Measurements from ENCODE around the gene VPS33B.

Gene VPS33B

GRCh38 chr15:90967206-90967605, 55.2 kb downstream of the VPS33B start:
- no peak for TF ChIP-seq CTCF (conservative IDR thresholded peaks at IDR 0.05; ENCODE audit: low read depth, low read length)
- no peak overlapping the region for H3K4me3 ChIP-seq (ENCODE audit: low read depth, low read length)
- DNase-seq (ENCODE audit: low read depth) = no peak

- no peak for TF ChIP-seq CTCF (conservative IDR thresholded peaks at IDR 0.05; ENCODE audit: low read depth, low read length)
- no peak for DNase-seq (ENCODE audit: low read depth)
- no peak overlapping the region for H3K4me3 ChIP-seq (ENCODE audit: low read depth, low read length)
These were observed 56.1 kb downstream of the VPS33B start for GRCh38 chr15:90966262-90966661.

- H3K4me3 ChIP-seq (ENCODE audit: low read depth, low read length) = no peak overlapping the region
- TF ChIP-seq CTCF (conservative IDR thresholded peaks at IDR 0.05; ENCODE audit: low read depth, low read length) = no peak
- DNase-seq (ENCODE audit: low read depth) = no peak
These were observed 60.4 kb downstream of the VPS33B start for GRCh38 chr15:90962021-90962420.

GRCh38 chr15:90960298-90961091, 61.9 kb downstream of the VPS33B start:
- no peak overlapping the region for H3K4me3 ChIP-seq (ENCODE audit: low read depth, low read length)
- no peak for DNase-seq (ENCODE audit: low read depth)
- no peak for TF ChIP-seq CTCF (conservative IDR thresholded peaks at IDR 0.05; ENCODE audit: low read depth, low read length)

- H3K4me3 ChIP-seq (ENCODE audit: low read depth, low read length) = no peak overlapping the region
- no peak for DNase-seq (ENCODE audit: low read depth)
- no peak for TF ChIP-seq CTCF (conservative IDR thresholded peaks at IDR 0.05; ENCODE audit: low read depth, low read length)
These were observed 62.5 kb downstream of the VPS33B start for GRCh38 chr15:90959894-90960293.

GRCh38 chr15:90959028-90959595, 63.3 kb downstream of the VPS33B start:
- TF ChIP-seq CTCF (conservative IDR thresholded peaks at IDR 0.05; ENCODE audit: low read depth, low read length) = no peak
- no peak overlapping the region for H3K4me3 ChIP-seq (ENCODE audit: low read depth, low read length)
- DNase-seq (ENCODE audit: low read depth) = no peak

GRCh38 chr15:90957791-90958190, 64.6 kb downstream of the VPS33B start:
- no peak for TF ChIP-seq CTCF (conservative IDR thresholded peaks at IDR 0.05; ENCODE audit: low read depth, low read length)
- DNase-seq (ENCODE audit: low read depth) = no peak
- peak overlapping the region; percentile 74 for H3K4me3 ChIP-seq (ENCODE audit: low read depth, low read length)

Measured in choroid plexus epithelial cell (primary cell).